Measurements from ENCODE around the gene EHD1. TPM values are rescaled to one million over a fixed set of nuclear protein-coding genes. Genes with fewer than 3 reads are reported as not detected.
A peak's percentile ranks its signal among the peaks of the same experiment; 100 is the strongest.

Gene EHD1
- total RNA-seq, 2 experiments from 2014 or later, result 101 to 153 TPM

GRCh38 chr11:64894812-64895452, 16.5 kb upstream of the EHD1 start:
- no peak overlapping the region for H2AFZ ChIP-seq (ENCODE audit: low read length)
- no peak overlapping the region for H3K4me2 ChIP-seq (ENCODE audit: low read length)
- no peak overlapping the region for H3K4me3 ChIP-seq (ENCODE audit: low read depth, low read length, poor library complexity, severe bottlenecking)
- CTCF ChIA-PET (ENCODE audit: unreplicated experiment), result interaction anchor here (1.3 kb wide), 1 partner anchor 45 kb away, joined by 5 read pairs; no protein-coding TSS in a partner anchor
- peaks cover 8% of the 10 kb centered on the region; the same call in 1 of the 2 replicates for H3K36me3 ChIP-seq (ENCODE audit: insufficient read depth, low read length)
- H3K4me1 ChIP-seq (ENCODE audit: insufficient read depth, low read length, poor library complexity, severe bottlenecking), result peaks cover 11% of the 10 kb centered on the region
- intact Hi-C loops (cut with micrococcal nuclease; ENCODE audit: unreplicated experiment), result loop anchor here (1.0 to 5.0 kb wide), 2 partner anchors 48 to 108 kb away; no protein-coding TSS in a partner anchor
- POLR2A ChIA-PET, result no interaction called here
- no peaks in the 10 kb centered on the region for H3K9me2 ChIP-seq (ENCODE audit: insufficient read depth, low read length)
- no peaks in the 10 kb centered on the region for H3K9me3 ChIP-seq (ENCODE audit: low read length)
- DNase-seq (ENCODE audit: low spot score), result no peak
- no TSS peak for BruUV-seq (replicated peaks)
- no peaks in the 10 kb centered on the region for H3K79me2 ChIP-seq (ENCODE audit: insufficient read depth, low read depth, low read length)
- no peaks in the 10 kb centered on the region for H4K20me1 ChIP-seq (ENCODE audit: insufficient read depth, low read length)
- TF ChIP-seq EZH2phosphoT487 (IDR thresholded peaks at IDR 0.05; ENCODE audit: borderline replicate concordance, low read depth, low read length), result no peak
- no peak overlapping the region for H3K27ac ChIP-seq (ENCODE audit: low read depth, low read length, poor library complexity, severe bottlenecking)

GRCh38 chr11:64894070-64894811, 15.8 kb upstream of the EHD1 start:
- H3K4me3 ChIP-seq (ENCODE audit: low read depth, low read length, poor library complexity, severe bottlenecking), result no peak overlapping the region
- peaks cover 7% of the 10 kb centered on the region for H3K4me1 ChIP-seq (ENCODE audit: insufficient read depth, low read length, poor library complexity, severe bottlenecking)
- no peak overlapping the region for H3K27ac ChIP-seq (ENCODE audit: low read depth, low read length, poor library complexity, severe bottlenecking)
- H3K79me2 ChIP-seq (ENCODE audit: insufficient read depth, low read depth, low read length), result no peaks in the 10 kb centered on the region
- H3K4me2 ChIP-seq (ENCODE audit: low read length), result no peak overlapping the region
- peaks cover 8% of the 10 kb centered on the region; the same call in 1 of the 2 replicates for H3K36me3 ChIP-seq (ENCODE audit: insufficient read depth, low read length)
- intact Hi-C loops (cut with micrococcal nuclease; ENCODE audit: unreplicated experiment), result loop anchor here (1.0 to 5.0 kb wide), 2 partner anchors 47 to 107 kb away; no protein-coding TSS in a partner anchor
- CTCF ChIA-PET (ENCODE audit: unreplicated experiment), result interaction anchor here (1.0 to 1.3 kb wide), 2 partner anchors 45 to 46 kb away, joined by 5 read pairs; no protein-coding TSS in a partner anchor
- H3K9me2 ChIP-seq (ENCODE audit: insufficient read depth, low read length), result no peaks in the 10 kb centered on the region
- no peaks in the 10 kb centered on the region for H3K9me3 ChIP-seq (ENCODE audit: low read length)
- peak; percentile 90 for DNase-seq (ENCODE audit: low spot score)
- H2AFZ ChIP-seq (ENCODE audit: low read length), result no peak overlapping the region
- no TSS peak for BruUV-seq (replicated peaks)
- H4K20me1 ChIP-seq (ENCODE audit: insufficient read depth, low read length), result no peaks in the 10 kb centered on the region
- POLR2A ChIA-PET, result interaction anchor here (1.3 kb wide), 1 partner anchor 46 kb away, joined by 7 read pairs; no protein-coding TSS in a partner anchor
- TF ChIP-seq CTCF (conservative IDR thresholded peaks at IDR 0.05; ENCODE audit: low read length), result peak; percentile 94
- TF ChIP-seq EZH2phosphoT487 (IDR thresholded peaks at IDR 0.05; ENCODE audit: borderline replicate concordance, low read depth, low read length), result no peak

Measured in OCI-LY7 (cell line).